ENCODE measurements around the gene CCL21.

- TF ChIP-seq EZH2 (IDR thresholded peaks at IDR 0.05; ENCODE audit: borderline replicate concordance, low read length): no peak
- no peak for TF ChIP-seq CTCF (IDR thresholded peaks at IDR 0.05; ENCODE audit: low read length)
Observed at GRCh38 chr9:34685591-34685990, 24.3 kb downstream of the CCL21 start.

Data from OCI-LY1 (cell line).